Right lobe of liver (tissue), 4 donors: ENCODE results near the gene TMEM97.

Source experiments
- CTCF ChIP-seq, 4 donors: fragments of 200-600 bp in 3 of 4; fragments of 450-650 bp in 1 of 4; IDR thresholded peaks; one replicate each; pipeline versions ENCODE4 v1.5.1 to v1.8.0; 2016 to 2022; ENCODE audit warnings: antibody characterized with exemption in 4 of 4, mild to moderate bottlenecking in 2 of 4
- POLR2A ChIP-seq: fragments of 450-650 bp; IDR thresholded peaks from one replicate; pipeline ENCODE4 v1.6.1; 2017; ENCODE audit warnings: antibody characterized with exemption, mild to moderate bottlenecking
- donor health status: DM: no; HTN: no; CAD: no.
- donor health status: DM: no; HTN: no; CAD: no.
- donor health status: DM: no; HTN: yes; CAD: no.

- TF ChIP-seq CTCF (IDR thresholded peaks at IDR 0.05) (no peak), POLR2A (no peak)
Observed at GRCh38 chr17:28291780-28292330, 27.1 kb upstream of the TMEM97 start.
